Activated CD4-positive, alpha-beta T cell treated with anti-CD3 and anti-CD28 coated beads, Interleukin-2, amount 50 U/mL, for 48 hours (primary cell): ENCODE measurements around the gene MICA.
"Not testable (repeated sequence)": the region's sequence is repeated elsewhere in the genome, so short reads cannot be mapped to it uniquely, and the experiment has no call there.

ENCODE experiments used
- DNase-seq, 2 experiments: peaks; one replicate each; pipeline ENCODE4 v3.0.0-alpha.2; 2020

MICA gene

DNA sequence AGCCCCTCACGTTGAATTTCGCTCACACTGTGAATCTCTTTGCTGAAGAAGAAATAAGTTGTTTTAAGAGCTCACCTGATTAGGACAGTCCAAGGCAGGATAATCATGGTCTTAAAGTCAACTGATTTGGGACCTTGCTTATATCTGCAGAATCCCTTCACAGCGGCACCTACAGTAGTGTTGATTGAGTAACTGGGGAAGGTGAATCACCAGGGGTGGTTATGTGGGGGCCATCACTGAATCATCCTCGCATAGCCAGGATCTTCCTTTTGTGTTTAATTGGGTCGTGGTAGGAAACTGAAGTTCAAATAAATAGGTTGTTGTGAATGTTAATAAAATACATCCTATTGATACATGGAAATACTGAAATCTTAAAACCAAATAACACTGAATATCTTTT, 20.2 kb upstream of the MICA start:
- DNase-seq, result no peak

DNA sequence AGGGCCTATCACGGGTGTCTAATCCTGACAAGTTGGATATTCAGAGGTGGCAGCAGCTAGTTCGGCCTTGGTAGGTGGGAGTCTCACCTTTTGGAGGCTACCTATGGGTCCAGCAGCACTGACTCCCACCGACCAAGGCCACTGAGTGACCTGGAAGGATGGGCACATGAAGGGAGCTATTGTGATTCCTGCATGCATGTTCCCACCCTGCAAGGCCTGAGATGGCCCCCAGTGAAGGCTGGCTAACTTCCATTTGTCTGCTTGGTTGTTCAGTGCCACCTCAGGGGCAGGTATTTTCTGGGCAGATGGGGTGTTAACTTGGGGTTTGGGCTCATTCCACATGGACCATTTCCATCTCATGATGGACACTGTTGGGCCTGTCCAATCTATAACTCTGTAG, 18.4 kb upstream of the MICA start:
- no peak for DNase-seq

DNA sequence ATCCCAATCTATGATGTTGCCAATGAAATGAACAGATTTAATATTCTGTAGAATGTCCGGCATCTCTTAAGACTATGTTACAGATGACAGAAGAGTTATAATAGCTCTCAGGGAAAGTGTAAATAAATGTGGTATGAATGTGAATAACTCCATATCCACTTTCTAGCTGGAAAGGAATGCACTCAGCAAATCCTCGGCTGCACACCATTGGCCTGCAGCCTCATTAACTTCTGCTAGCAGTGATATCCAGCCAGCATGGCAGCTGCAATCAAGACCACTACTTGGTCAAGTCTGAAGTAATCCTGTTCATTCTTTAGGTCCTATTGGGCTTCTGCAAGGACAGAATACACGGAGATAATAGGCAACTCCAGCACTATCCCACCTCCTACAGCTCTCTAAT, 17.3 kb upstream of the MICA start:
- DNase-seq, result no peak

DNA sequence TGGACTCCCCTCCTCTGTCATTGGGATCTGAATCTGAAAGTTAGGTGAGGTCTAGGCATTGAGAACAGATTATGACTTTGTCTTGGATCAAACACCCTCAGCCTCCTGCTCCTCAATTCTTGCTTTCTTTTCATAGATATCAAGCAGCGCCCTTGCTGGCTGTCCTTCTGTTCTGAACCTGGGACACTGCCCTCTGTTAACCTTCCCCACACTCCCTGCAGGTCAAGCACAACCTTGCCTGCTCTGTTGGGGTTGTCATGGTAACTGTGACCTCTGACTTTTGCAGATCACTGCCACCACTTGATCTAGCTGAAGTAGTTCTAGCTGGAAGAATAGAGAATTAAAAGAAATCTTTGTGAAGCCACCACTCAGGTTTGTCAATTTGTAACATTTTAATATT, 16.4 kb upstream of the MICA start:
- DNase-seq, result no peak

DNA sequence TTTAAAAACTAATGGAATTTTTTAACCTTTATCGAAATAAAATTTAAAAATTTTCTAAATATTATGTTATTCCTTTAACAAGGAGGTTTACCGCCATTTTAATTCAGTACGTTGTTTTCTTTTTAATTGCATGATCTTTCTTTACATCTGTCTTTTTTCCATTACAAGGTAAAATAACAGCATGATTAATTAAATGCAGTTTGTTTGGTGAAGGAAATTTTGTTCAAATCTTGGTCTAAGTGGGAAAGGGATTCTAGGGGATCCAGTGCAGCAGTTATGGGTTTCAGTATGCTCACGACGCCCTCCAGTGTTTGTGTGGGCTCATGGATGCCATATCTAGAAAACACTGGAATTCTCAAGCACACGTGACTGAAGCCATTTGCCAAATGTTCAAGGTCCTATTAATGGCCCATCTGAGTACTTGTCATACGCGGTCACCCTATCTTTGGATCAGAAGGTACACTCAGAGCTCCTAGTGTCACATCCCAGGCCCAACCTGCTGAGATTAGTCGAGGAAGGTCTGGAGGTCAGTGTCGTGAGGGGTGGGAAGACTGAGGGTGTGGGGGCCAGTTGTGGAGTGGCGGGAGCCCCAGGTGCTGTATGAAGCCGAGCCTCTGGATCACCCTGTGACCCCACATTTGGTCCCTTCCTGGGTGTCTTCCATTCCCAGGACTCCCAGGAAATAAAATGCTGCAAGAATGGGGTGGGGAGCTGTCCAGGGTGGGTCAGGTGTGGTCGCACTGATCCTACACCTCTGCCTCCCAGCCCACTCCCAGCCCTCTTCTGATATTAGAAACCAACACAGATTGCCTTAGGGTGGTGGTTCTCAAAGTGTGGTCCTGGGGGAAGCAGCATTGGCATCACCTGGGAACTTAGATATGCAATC, 14.2 kb upstream of the MICA start:
- not testable (repeated sequence) for DNase-seq

DNA sequence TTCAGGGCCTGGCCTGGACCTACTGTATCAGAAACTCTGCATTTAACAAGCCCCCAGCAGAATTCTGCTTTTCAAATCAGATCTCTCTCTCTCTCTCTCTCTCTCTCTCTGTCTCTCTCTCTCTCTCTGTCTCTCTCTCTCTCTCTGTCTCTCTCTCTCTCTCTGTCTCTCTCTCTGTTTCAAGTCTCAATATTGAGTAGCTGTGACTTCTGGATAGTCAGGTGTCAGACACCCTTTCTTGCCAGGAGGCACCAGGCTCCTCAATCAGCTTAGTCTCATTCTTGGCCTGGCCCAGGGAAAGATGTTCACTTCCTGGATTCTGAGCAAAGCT, 13.6 kb upstream of the MICA start:
- DNase-seq, result not testable (repeated sequence)

DNA sequence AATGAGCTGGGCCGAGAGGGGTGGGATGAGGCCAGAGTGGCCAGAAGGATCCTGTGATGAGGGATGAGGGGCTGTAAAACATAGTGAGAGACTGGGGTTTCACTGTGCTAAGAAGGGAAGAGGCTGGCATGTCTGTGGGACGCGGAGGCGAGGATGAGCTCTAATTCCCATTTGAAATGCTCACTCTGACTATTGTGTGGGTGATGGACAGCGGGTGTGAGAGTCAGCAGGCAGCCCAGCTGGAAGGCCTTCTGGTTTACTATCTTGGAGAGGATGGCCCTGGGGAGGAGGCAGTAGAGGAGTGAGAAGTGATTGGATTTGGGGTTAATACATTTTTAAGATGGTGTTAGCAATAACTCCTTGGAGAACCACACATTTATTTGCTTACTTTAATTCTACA, 9.5 kb upstream of the MICA start:
- no peak for DNase-seq

DNA sequence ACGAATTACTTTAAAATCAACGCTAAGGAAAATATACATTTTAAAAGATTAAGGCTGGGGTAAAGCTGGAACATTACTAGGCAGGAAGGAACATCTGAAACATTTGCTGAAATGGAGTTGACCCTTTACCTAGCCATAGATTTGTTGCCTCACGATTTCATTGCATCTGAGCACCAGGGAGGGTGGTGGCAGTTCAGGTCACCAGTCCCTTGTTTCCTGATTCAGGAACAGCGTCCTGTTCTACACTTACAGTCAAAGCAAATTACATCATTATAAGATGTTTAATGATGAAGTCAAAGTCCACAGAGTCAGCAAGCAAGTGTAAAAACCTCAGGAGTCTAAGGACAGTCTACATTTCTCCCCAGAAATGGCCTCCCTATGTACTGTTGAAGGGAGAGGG, 9.0 kb upstream of the MICA start:
- DNase-seq, result no peak

DNA sequence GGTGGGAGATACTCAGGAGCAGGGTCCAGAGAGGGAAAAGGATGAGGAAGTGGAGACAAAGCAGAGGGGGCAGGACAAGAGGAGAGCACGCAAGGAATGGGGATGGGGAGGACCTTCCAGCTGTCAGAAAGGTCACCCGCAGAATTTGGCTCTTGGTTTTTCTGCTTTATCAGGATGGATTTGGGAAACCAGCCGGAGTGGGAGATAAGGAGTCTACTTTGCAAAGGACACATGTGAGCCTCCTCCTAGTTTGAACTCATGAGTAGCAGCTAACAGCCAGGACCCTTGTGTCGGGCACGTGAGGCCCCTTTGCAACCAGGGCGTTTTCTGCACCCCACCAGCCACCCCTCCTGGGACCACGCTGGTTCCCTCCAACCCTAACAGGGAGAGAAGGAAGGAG, 7.6 kb upstream of the MICA start:
- DNase-seq, result no peak

DNA sequence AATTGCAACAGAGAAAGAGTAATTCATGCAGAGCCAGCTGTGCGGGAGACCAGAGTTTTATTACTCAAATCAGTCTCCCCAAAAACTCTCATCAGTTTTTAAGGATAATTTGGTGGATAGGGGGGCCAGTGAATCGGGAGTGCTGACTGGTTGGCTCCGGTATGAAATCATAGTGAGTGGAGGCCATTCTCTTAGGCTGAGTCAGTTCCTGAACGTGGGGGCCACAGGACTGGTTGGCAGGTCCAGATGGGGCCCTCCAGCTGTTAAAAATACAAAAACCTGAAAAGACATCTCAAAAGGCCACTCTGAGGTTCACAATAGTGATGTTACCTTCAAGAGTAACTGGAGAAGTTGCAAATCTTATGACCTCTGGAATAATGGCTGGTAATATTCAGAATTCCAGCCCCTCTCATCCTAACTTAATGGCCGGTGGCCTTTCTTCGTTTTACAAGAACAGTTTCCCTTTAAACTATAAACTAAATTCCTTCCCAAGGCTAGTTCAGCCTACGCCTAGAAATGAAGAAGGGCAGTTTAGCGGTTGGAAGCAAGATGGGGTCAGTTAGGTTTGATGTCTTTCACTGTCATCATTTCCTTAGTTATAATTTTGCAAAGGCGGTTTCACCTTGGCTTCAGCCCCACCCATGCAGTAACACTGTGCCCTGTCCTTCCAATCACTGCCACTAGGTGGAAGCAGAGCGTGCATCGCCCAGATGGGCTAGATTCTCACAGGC, 6.8 kb upstream of the MICA start:
- DNase-seq, result peak; percentile 93 to 94

DNA sequence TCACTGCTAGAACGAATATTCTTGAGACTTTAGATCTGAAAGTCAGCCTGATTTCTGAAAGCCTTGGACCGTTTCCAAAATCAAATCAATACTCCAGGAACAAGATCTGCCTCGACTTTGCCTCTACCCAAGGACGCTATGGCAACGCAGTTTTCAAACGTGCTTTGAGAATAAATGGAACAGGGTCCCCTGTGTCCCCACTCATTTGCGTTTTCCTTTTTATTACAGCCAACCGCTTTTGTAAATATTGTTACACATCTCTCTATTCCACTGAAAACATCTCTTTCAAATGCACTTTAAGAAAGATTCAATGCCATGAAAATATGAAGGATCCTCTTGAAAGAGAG, 6.3 kb upstream of the MICA start:
- DNase-seq, result not testable (repeated sequence)

DNA sequence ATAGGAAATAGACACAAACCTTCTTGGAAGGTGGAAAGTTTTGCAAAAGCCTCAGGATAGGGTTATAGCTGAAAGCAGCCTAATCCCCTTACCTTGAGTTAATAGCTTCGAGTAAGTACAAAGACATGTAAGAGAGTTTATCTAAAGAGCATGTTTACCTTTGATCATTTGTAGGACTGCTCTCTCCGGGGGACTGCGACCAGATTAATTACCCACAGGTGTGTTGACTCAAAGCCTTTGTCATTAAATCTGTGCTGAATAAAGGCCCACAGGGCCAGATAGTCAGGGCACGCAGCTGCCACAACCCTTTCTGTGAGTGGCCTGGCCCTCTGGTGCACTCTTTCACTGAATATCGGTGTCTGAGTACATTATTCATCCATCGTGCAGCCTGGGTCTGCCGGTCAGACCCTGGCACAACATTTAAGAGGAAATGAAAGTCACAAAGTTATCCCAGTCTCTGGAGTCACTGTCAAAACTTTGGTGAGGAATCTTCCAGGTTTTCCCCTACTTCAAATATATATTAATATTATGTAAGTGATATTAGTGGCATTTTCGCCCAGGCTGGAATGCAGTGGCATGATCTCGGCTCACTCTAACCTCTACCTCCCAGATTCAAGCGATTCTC, 5.4 kb upstream of the MICA start:
- DNase-seq, result no peak

DNA sequence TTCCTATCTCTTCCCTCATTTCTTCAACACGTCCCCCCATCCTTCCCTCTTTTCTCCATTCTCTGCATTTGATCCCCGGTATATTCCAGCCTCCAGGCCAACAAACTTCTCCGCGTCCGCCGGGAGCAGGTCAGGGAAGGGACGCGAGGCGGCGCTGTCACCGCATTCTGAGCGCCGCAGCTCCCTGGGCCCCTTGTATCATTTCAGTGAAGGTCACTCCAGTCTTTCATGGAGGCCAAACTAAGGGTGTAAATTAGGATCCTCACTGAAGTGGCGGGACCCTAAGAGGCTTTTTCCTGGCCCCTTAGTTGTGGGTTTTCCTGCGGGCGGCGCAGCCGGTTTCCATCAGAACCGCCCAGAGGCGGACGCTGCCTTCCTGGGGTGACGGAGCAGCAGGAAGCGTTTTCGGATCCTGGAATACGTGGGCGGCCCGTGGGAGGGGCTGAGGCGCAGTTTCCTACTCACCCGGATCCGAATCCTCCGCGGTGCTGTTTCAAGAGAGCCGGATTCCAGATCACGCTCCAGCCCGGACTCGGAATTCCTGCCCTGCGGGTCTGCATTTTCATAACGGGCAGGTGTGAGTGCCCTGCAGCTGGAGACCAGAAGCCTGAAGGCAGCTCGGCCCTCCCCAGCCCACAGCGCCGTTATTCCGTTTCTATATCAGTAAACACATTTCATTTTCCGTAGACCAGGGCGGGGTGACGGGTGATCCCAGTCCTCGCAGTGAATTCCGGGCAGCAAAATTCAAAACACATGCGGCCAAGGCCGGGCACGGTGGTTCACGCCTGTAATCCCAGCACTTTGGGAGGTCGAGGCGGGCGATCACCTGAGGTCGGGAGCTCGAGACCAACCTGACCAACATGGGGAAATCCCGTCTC, 3.6 kb upstream of the MICA start:
- DNase-seq, result peak; percentile 77 to 82

DNA sequence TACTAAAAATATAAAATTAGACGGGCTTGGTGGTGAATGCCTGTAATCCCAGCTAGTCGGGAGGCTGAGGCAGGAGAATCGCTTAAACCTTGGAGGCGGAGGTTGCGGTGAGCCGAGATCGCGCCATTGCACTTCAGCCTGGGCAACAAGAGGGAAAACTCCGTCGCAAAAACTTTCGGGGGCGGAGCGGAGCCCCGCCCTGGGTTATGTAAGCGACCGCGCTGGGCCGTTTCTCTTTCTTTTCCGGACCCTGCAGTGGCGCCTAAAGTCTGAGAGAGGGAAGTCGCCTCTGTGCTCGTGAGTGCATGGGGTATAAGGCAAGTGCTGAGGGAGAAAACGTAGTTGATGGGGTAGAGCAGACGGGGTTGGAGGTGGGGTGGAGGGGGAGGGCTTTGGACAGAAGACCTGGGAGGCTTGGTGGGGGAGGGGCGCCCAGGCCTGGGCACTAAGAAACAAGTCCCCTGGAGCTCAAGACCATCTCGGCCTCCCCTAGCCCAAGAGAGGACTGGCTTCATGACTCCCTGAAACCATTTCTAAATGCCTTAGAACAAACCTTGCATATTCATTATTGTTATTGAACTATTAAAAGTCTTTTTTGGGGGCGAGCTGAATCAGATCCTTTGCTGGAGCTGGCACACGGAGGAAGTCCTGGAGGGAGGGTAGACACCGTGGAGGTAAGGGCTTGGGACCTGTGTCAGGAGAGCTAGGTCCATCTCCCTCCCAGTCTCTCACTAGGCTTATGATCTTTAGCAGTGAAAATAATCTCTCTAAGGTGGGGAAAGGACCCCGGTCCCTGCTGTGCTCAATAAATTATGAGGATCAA, 2.7 kb upstream of the MICA start:
- DNase-seq, result peak; percentile 76 to 82

DNA sequence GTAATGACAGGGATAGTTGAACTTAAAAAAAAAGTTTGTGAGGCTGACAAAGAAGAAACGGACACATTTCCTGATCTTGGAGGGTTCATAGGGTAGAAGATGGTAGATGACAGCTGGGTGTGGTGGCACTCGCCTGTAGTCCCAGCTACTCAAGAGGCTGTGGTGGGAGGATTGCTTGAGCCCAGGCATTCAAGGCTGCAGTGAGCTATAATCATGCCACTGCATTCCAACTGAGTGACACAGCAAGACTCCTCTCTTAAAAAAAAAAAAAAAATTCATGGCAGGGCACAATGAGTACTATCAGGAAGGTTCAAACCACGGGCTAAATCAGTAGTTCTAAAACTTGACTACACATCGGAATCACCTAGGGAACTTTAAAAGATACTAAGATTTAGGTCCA, 2.0 kb upstream of the MICA start:
- DNase-seq, result no peak

DNA sequence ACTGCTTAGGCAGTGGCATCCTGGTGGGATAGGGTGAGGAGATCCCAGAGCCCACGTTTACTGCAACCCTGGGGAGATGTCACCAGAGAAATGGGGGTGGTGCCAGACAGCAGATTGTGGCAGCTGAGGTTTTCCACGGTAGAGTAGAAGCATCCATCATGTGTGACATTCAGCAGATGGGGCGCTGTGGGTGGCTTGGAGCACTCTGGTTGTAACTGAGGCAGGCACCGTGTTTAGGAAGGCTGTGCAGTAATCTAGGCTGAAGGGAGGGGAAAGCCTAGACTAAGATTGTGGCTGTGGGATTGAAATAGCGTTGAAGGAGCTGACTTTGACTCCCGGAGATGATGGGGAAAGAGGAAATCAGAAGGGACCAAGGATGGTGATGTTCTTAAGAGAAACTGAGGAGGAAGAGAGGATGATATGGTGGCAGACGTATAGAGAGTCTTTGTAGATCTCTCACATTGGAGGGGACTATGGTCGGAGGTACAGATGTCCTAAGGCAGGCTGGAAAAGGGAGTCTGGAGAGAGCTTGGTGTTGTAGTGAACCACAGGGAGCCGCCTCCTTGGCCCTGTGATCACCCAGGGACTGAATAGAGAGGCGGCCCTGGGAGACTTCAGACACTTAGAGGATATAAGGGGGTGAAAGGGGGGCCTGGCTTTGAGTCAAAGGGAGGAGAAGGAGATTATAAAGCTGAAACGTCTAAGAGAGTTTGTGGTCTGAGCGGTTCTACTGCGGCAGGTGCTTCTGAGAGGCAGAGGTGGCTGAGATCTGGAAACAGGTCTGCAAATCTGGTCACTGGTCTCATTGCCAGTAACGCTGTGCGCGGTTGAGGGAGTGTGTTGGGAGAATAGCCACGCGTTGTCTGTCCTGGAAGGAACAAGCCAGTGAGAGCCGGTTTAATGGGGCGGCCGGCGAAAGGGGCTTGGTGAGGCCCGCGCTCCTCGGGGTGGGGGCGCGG, 792 bp upstream of the MICA start:
- DNase-seq, result peak; percentile 42 to 54

DNA sequence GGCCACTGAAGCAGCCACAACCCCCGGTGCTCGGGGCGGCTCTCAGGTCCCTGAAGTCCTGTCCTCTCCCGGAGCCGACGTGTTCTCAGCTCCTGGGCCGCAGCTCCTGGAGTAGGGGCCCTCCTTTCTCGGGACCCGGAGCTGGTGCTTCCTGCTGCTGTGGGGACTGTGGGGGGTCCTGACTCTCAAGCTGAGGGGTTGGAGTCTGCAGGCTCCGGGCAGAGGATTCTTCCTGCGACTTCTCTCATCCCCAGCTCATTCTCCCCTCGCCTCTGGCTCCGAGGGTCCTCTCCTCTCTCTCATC, 618 bp downstream of the MICA start:
- DNase-seq, result not testable (repeated sequence)

DNA sequence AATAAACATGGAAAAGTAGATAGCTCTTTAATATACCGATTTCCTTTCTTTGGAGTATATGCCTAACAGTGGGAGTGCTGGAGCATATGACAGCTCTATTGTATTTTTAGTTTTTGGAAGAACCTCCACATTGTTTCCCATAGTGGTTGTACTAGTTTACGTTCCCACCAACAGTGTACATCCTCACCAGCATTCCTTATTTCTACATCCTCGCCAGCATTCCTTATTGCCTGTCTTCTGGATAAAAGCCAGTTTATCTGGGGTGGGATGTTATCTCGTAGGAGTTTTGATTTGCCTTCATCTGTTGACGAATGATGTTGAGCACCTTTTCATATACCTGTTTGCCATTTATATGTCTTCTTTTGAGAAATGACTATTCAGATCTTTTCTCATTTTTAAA, 2.6 kb downstream of the MICA start:
- DNase-seq, result no peak

DNA sequence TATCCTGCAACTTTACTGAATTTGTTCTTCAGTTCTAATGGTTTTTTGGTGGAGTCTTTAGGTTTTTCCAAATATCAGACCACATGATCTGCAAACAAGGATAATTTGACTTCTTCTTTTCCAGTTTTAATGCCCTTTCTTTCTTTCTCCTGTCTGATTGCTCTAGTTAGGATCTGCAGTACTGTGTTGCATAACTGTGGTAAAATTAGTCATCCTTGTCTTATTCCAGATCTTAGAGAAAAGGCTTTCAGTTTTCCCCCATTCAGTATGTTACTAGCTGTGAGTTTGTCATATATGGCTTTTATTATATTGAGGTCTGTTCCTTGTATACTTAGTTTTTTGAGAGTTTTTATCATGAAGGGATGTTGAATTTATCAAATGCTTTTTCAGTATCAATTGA, 4.3 kb downstream of the MICA start:
- DNase-seq, result no peak

DNA sequence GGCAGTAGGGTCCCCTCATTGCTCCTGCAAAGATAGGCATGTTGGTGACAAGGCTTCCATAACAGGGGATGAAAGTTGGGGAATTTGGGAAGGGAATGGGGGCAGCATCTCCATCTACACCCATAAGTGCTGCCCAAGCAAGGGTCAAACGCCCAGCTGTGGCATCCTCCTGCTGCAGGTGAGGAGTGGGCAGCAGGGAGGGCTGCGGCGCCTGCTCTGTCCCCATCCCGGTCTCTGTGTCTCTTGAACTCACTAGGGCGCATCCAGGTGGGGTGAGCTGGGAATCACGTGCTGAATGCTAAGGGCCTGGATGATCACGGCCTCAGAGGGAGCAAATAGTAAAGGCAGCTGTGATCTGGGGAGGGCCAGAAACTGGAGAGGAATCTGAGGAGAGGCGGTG, 9.1 kb downstream of the MICA start:
- no peak for DNase-seq

DNA sequence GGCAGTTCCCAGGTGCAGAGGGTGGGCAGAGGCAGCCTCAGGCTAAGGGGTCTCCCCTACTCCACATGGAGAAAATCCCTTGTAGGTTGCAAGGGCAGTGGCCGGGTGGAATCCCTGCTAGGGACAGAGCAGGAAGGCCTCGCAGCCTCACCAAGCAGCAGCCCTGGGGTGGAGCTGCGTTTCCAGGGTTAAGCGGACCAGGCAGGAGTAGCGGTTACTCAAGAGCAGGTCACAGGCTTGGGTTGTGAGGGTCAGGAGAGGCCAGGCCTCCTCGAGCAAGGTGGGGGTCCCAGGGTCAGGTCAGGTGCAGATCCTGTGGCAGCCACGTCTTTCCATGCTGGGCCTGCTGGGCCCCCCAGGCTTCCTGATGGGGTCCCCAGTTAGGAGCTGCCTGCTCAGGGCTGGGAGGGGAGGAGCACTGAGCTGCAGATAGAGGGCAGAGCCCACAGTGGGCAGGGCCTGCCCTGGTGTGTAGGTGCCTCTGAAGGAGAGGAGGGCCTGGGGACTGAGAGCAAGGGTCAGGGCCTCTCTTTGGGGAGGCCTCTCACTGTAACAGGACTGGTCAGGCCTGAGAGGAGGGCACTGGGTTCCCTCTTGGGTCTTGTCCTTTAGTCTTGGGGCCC, 10.9 kb downstream of the MICA start:
- not testable (repeated sequence) for DNase-seq
